HepG2 (cell line): ENCODE results near the gene FASTK. TPM values are rescaled to one million over a fixed set of nuclear protein-coding genes. Genes with fewer than 3 reads are reported as not detected.

ENCODE experiments used
- AGO1 ChIP-seq: fragments of 200-400 bp; formaldehyde crosslinking; IDR thresholded peaks from 2 replicates; pipeline ENCODE4 v1.6.1; 2017; ENCODE audit warnings: mild to moderate bottlenecking, low read depth, low read length, moderate library complexity; ENCODE audit not compliant: poor library complexity, severe bottlenecking
- ASH2L ChIP-seq: fragments of 300-600, 200-600 bp; sonication (generic); IDR thresholded peaks from 2 replicates; pipeline ENCODE4 v1.7.0; 2017; ENCODE audit warnings: low read depth, mild to moderate bottlenecking, moderate library complexity, mixed read lengths, low read length; ENCODE audit not compliant: insufficient read length
- ELK4 ChIP-seq: sonication (generic); formaldehyde crosslinking; IDR thresholded peaks from 2 replicates; pipeline ENCODE4 v1.9.0; 2021; ENCODE audit warnings: missing genetic modification reagents, borderline replicate concordance
- FOXM1 ChIP-seq: sonication (generic); formaldehyde crosslinking; IDR thresholded peaks from 2 replicates; pipeline ENCODE4 v1.5.0; 2020; ENCODE audit warnings: missing genetic modification reagents
- HBP1 ChIP-seq: IDR thresholded peaks from 2 replicates; pipeline ENCODE4 v1.6.1; 2016; ENCODE audit warnings: low read depth, control low read depth
- HINFP ChIP-seq: sonication (generic); formaldehyde crosslinking; IDR thresholded peaks from 2 replicates; pipeline ENCODE4 v1.4.0; 2020; ENCODE audit warnings: low read depth, mild to moderate bottlenecking, missing genetic modification reagents
- HOXA9 ChIP-seq: sonication (generic); formaldehyde crosslinking; IDR thresholded peaks from 2 replicates; pipeline ENCODE4 v1.8.1; 2022; ENCODE audit warnings: missing genetic modification reagents, mild to moderate bottlenecking, moderate library complexity, borderline replicate concordance
- KDM5A ChIP-seq: fragments of 200-600 bp; sonication (generic); IDR thresholded peaks from 2 replicates; pipeline ENCODE4 v1.7.0; 2018; ENCODE audit warnings: antibody characterized with exemption, mild to moderate bottlenecking, low read length, borderline replicate concordance
- MLXIP ChIP-seq: sonication (generic); formaldehyde crosslinking; IDR thresholded peaks from 2 replicates; pipeline ENCODE4 v1.9.0; 2021; ENCODE audit warnings: missing genetic modification reagents, borderline replicate concordance
- PLRG1 ChIP-seq: fragments of 450-650 bp; conservative IDR thresholded peaks from 2 replicates; pipeline ENCODE4 v1.6.1; 2016
- RNF2 ChIP-seq: fragments of 450-650 bp; conservative IDR thresholded peaks from 2 replicates; pipeline ENCODE4 v1.6.1; 2016; ENCODE audit warnings: low read depth
- SP4 ChIP-seq: sonication (generic); formaldehyde crosslinking; IDR thresholded peaks from 2 replicates; pipeline ENCODE4 v1.8.1; 2023; ENCODE audit warnings: mild to moderate bottlenecking, missing genetic modification reagents
- SPEN ChIP-seq: sonication (generic); formaldehyde crosslinking; IDR thresholded peaks from 2 replicates; pipeline ENCODE4 v1.5.1; 2020; ENCODE audit warnings: low read depth, mild to moderate bottlenecking, missing genetic modification reagents
- STAG1 ChIP-seq: sonication (generic); formaldehyde crosslinking; IDR thresholded peaks from 2 replicates; pipeline ENCODE4 v1.4.0; 2020; ENCODE audit warnings: missing genetic modification reagents
- ZNF282 ChIP-seq: fragments of 450-650 bp; IDR thresholded peaks from 2 replicates; pipeline ENCODE4 v1.6.1; 2018; ENCODE audit not compliant: partially characterized antibody
- ZNF619 ChIP-seq: sonication (generic); formaldehyde crosslinking; IDR thresholded peaks from 2 replicates; pipeline ENCODE4 v1.4.0; 2020; ENCODE audit warnings: mild to moderate bottlenecking, missing genetic modification reagents
- ZNF768 ChIP-seq: sonication (generic); formaldehyde crosslinking; IDR thresholded peaks from 2 replicates; pipeline ENCODE4 v1.4.0; 2020; ENCODE audit warnings: missing genetic modification reagents
- ZNF772 ChIP-seq: sonication (generic); formaldehyde crosslinking; IDR thresholded peaks from 2 replicates; pipeline ENCODE4 v1.5.0; 2020; ENCODE audit warnings: mild to moderate bottlenecking, missing genetic modification reagents
- polyA plus RNA-seq, 8 experiments: library from polyadenylated mRNA; depleted of rRNA in 3 of 8; stranded (reverse) in 7 of 8; unstranded in 1 of 8; fragments of >200 nt; fragmentation: Illumina TruSeq in 4 of 8; extraction: Trizol in 4 of 8; gene quantifications; 2 replicates each; pipeline versions ENCODE4 v1.2.1 to v1.2.3, GENCODE V29; 2011 to 2016; ENCODE audit warnings: low read depth in 4 of 8, missing spikeins in 1 of 8, mixed read lengths in 1 of 8; ENCODE audit not compliant: insufficient read depth in 1 of 8
- total RNA-seq, 5 experiments: library from RNA; depleted of rRNA; stranded (reverse); fragments of >200 nt; fragmentation: Illumina TruSeq; extraction: Trizol; gene quantifications; 2 replicates each; pipeline ENCODE4 v1.2.3, GENCODE V29; 2016; ENCODE audit warnings: low read depth in 1 of 5
- TF ChIP-seq, protein P1 (sequence below): sonication (generic); IDR thresholded peaks from 2 replicates; pipeline ENCODE4 v1.6.1; 2016; ENCODE audit warnings: low read depth, borderline replicate concordance
- TF ChIP-seq, protein P2 (sequence below): sonication (generic); formaldehyde crosslinking; IDR thresholded peaks from 2 replicates; pipeline ENCODE4 v1.5.0; 2020; ENCODE audit warnings: missing genetic modification reagents

The FASTK gene
- total and polyA plus RNA-seq, 2 of the 13 experiments (the other 11 are each of a cell fraction or from before 2014, with no cell fraction given): 52.9 to 55.7 TPM

DNA sequence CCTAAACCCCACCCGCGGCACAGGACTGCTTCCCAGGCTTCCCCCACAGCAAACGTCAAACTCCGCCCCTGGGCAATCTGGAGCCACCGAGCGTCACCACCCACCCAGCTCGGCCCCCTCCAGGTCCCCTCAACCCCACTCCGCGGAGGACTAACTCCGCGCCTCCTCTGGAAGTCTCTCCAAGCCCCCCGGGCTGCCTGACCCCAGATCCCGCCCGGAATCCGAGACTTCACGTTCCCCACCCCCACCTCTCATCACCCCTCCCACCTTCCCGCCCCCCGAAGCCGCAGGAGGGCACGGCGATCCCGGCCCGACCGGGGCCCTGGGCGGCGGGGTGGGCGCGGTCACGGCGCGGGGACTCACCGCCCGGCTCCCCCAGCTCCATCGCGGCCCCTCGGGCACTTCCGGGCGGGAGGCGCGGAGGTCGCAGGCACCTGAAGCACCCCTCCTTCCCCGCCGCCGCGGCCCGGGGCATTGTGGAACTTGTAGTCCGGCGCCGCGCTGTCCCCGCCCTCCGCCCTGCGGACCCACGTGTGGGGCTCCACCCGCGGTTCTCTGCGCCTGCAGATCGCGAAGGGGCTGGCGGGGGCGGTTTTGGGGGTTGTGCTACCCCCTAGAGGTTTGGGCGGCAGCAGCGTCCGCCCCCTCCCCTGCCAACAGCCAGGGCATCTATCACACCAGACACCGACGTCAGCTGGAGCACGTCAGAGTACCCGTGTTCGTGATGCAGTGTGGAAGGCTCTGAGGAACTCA lies 2.6 kb upstream of the FASTK start, which contains the start of gene TMUB1 (continued):
- TF ChIP-seq HINFP (CRISPR knock-in tag) (peak; percentile 30; the same call in 1 of the 2 replicates), KDM5A (peak; percentile 31; the same call in 1 of the 2 replicates), ZNF768 (CRISPR knock-in tag) (no peak), STAG1 (peak; percentile 8; the same call in 1 of the 2 replicates), ZNF772 (CRISPR knock-in tag) (peak; percentile 78), SP4 (CRISPR knock-in tag) (peak; percentile 32; the same call in 1 of the 2 replicates), ZNF619 (CRISPR knock-in tag) (no peak), MLXIP (no peak), ELK4 (CRISPR knock-in tag) (no peak), FOXM1 (CRISPR knock-in tag) (0 out of 2 replicates have a peak, but pooled peaks have one; percentile 55), RNF2 (no peak), AGO1 (peak; percentile 22), HOXA9 (CRISPR knock-in tag) (peak; percentile 29; the same call in 1 of the 2 replicates), ASH2L (peak; percentile 40), PLRG1 (no peak), SPEN (peak; percentile 46; the same call in 1 of the 2 replicates), HBP1 (peak; percentile 79), ZNF282 (no peak)
- TF ChIP-seq, protein P1, sequence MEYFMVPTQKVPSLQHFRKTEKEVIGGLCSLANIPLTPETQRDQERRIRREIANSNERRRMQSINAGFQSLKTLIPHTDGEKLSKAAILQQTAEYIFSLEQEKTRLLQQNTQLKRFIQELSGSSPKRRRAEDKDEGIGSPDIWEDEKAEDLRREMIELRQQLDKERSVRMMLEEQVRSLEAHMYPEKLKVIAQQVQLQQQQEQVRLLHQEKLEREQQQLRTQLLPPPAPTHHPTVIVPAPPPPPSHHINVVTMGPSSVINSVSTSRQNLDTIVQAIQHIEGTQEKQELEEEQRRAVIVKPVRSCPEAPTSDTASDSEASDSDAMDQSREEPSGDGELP: 0 out of 2 replicates have a peak, but pooled peaks have one; percentile 24
- TF ChIP-seq, protein P2, sequence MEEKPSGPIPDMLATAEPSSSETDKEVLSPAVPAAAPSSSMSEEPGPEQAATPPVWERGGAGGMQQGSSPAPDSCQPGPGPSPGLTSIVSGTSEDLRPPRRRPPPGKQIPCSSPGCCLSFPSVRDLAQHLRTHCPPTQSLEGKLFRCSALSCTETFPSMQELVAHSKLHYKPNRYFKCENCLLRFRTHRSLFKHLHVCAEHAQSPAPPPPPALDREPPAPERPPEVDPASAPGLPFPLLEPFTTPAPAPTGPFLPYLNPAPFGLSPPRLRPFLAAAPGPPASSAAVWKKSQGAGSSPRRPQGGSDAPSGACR: no peak
